HCT116 (cell line): ENCODE measurements around the gene RXYLT1. TPM values are rescaled to one million over a fixed set of nuclear protein-coding genes. Genes with fewer than 3 reads are reported as not detected.

ENCODE experiments used
- ATAC-seq: fragments of 200-7000 bp; cut with Tn5 transposase; 2 replicates; pipeline ENCODE4 v1.9.1; 2020; ENCODE audit warnings: mild to moderate bottlenecking, moderate library complexity
- BruUV-seq: library from RNA; stranded (reverse); fragments of 400-500 nt; replicated peaks from 2 replicates; lab custom pipeline; 2021; lab: Mats Ljungman, UMichigan
- CTCF ChIA-PET: fragments of 300-600 bp; sonication (Branson Sonifier 250); formaldehyde crosslinking; loops from one replicate; lab custom pipeline; 2021; ENCODE audit warnings: antibody characterized with exemption; lab: Charles Lee
- POLR2A ChIA-PET: fragments of 300-600, 350-600 bp; sonication (Branson Sonifier 250); formaldehyde crosslinking; loops from one replicate; lab custom pipeline; 2021; ENCODE audit warnings: antibody characterized with exemption; lab: Charles Lee
- RAD21 ChIA-PET, 2 experiments: fragments of 300-600 bp; sonication (Branson Sonifier 250); formaldehyde crosslinking; loops; one replicate each; lab custom pipeline; 2023; ENCODE audit warnings: low total read pairs in 2 of 2; ENCODE audit not compliant: uncharacterized antibody in 2 of 2, unreplicated experiment in 2 of 2, low non-redundant PET in 1 of 2; lab: Charles Lee
- DNase-seq: peaks from one replicate; pipeline ENCODE4 v3.0.0-alpha.2; 2010; ENCODE audit warnings: low read depth, low spot score
- H2AFZ ChIP-seq: fragments of 200-600 bp; shearing (Covaris generic), sonication (generic); 2 replicates; pipeline ENCODE4 v1.6.1; 2017; ENCODE audit warnings: low read depth, mixed run types, mixed read lengths, antibody characterized with exemption, low read length; ENCODE audit not compliant: poor library complexity, severe bottlenecking
- H3K27ac ChIP-seq: 2 replicates; pipeline ENCODE4 v1.5.1; 2012; ENCODE audit warnings: low read depth, low read length
- H3K27me3 ChIP-seq: fragments of 200-600 bp; sonication (generic); 2 replicates; pipeline ENCODE4 v1.6.1; 2016; ENCODE audit warnings: mixed run types, low read length, mixed read lengths; ENCODE audit not compliant: insufficient read depth
- H3K36me3 ChIP-seq, 2 experiments: fragments of 200-500 bp in 1 of 2; fragments of 200-600 bp in 1 of 2; sonication (Bioruptor generic) in 1 of 2; sonication (generic) in 1 of 2; 2 replicates each; pipeline versions ENCODE4 v1.5.1 to v1.6.1; 2014 to 2016; ENCODE audit warnings: low read length in 2 of 2, inconsistent platforms in 1 of 2, mixed read lengths in 1 of 2, mixed run types in 1 of 2; ENCODE audit not compliant: insufficient read depth in 2 of 2, control insufficient read depth in 1 of 2
- H3K4me1 ChIP-seq, 2 experiments: fragments of 200-600 bp in 1 of 2; sonication (generic) in 1 of 2; 2 replicates each; pipeline versions ENCODE4 v1.5.1 to v1.6.1; 2012 to 2017; ENCODE audit warnings: low read length in 2 of 2, inconsistent platforms in 1 of 2, mild to moderate bottlenecking in 1 of 2, mixed read lengths in 1 of 2, mixed run types in 1 of 2, moderate library complexity in 1 of 2; ENCODE audit not compliant: insufficient read depth in 2 of 2, control insufficient read depth in 1 of 2
- H3K4me2 ChIP-seq: fragments of 200-600 bp; sonication (generic); 2 replicates; pipeline ENCODE4 v1.6.1; 2017; ENCODE audit warnings: mixed run types, low read length, mixed read lengths
- H3K4me3 ChIP-seq, 2 experiments: fragments of 200-600 bp in 1 of 2; sonication (generic) in 1 of 2; replicated peaks in 1 of 2; 2 replicates each; pipeline ENCODE4 v1.5.1; 2011 to 2016; ENCODE audit warnings: low read length in 2 of 2, control low read depth in 1 of 2, low read depth in 1 of 2, mild to moderate bottlenecking in 1 of 2, mixed read lengths in 1 of 2, mixed run types in 1 of 2
- H3K79me2 ChIP-seq: fragments of 200-600 bp; sonication (generic); 2 replicates; pipeline ENCODE4 v1.6.1; 2017; ENCODE audit warnings: mild to moderate bottlenecking, mixed run types, low read length, moderate library complexity, mixed read lengths; ENCODE audit not compliant: insufficient read depth
- H3K9ac ChIP-seq: fragments of 200-600 bp; sonication (generic); 2 replicates; pipeline ENCODE4 v1.6.1; 2016; ENCODE audit warnings: low read length, mixed read lengths
- H3K9me2 ChIP-seq: fragments of 200-600 bp; sonication (generic), shearing (Covaris generic); 2 replicates; pipeline ENCODE4 v1.6.1; 2017; ENCODE audit warnings: mixed run types, mild to moderate bottlenecking, moderate library complexity; ENCODE audit not compliant: insufficient read depth
- H3K9me3 ChIP-seq, 2 experiments: fragments of 200-500 bp in 1 of 2; fragments of 200-600 bp in 1 of 2; sonication (Bioruptor generic) in 1 of 2; sonication (generic) in 1 of 2; 2 replicates each; pipeline ENCODE4 v1.6.1; 2014 to 2017; ENCODE audit warnings: low read length in 2 of 2, mixed read lengths in 2 of 2, inconsistent platforms in 1 of 2, low read depth in 1 of 2, mild to moderate bottlenecking in 1 of 2, mixed run types in 1 of 2, moderate library complexity in 1 of 2; ENCODE audit not compliant: control insufficient read depth in 1 of 2, insufficient read depth in 1 of 2
- H4K20me1 ChIP-seq: fragments of 200-600 bp; sonication (generic), shearing (Covaris generic); 2 replicates; pipeline ENCODE4 v1.6.1; 2017; ENCODE audit warnings: mixed run types, mild to moderate bottlenecking, moderate library complexity; ENCODE audit not compliant: insufficient read depth
- CBX3 ChIP-seq: IDR thresholded peaks from 2 replicates; pipeline ENCODE4 v1.6.1; 2012; ENCODE audit warnings: low read depth
- EZH2phosphoT487 ChIP-seq: fragments of 200-600 bp; IDR thresholded peaks from 2 replicates; pipeline ENCODE4 v1.6.1; 2018; ENCODE audit warnings: antibody characterized with exemption, borderline replicate concordance
- POLR2AphosphoS5 ChIP-seq: IDR thresholded peaks from 2 replicates; pipeline ENCODE4 v1.6.1; 2011; ENCODE audit warnings: mild to moderate bottlenecking, low read depth, low read length, moderate library complexity
- RAD21 ChIP-seq: IDR thresholded peaks from 2 replicates; pipeline ENCODE4 v1.6.1; 2012; ENCODE audit warnings: low read depth, mild to moderate bottlenecking
- TCF7L2 ChIP-seq: IDR thresholded peaks from 2 replicates; pipeline ENCODE4 v1.7.0; 2011; ENCODE audit warnings: borderline replicate concordance, inconsistent platforms; ENCODE audit not compliant: insufficient read depth, insufficient read length; ENCODE audit errors: extremely low read depth
- ZBTB33 ChIP-seq: IDR thresholded peaks from 2 replicates; pipeline ENCODE4 v1.6.1; 2011; ENCODE audit warnings: mild to moderate bottlenecking, low read length, moderate library complexity; ENCODE audit not compliant: insufficient replicate concordance; ENCODE audit errors: extremely low read depth
- ZFX ChIP-seq: fragments of 450-650 bp; IDR thresholded peaks from 2 replicates; pipeline ENCODE4 v1.6.1; 2017
- ZNF274 ChIP-seq: fragments of 200-500 bp; sonication (Bioruptor generic); IDR thresholded peaks from 2 replicates; pipeline ENCODE4 v1.6.1; 2014; ENCODE audit warnings: mild to moderate bottlenecking, low read depth, low read length, inconsistent platforms
- intact Hi-C: fragments of 100-400 bp; cut with micrococcal nuclease; formaldehyde crosslinking; loops from 2 replicates; pipeline ENCODE4 v1.10.0; 2022
- total RNA-seq: library from RNA; stranded (reverse); gene quantifications from one replicate; pipeline ENCODE4 v1.2.1, GENCODE V29; 2021; ENCODE audit not compliant: unreplicated experiment

The RXYLT1 gene
- total RNA-seq, 1 experiment from 2014 or later, result 23.0 TPM

- H3K36me3 ChIP-seq, result no peaks in the 10 kb centered on the region
- H2AFZ ChIP-seq, result no peak overlapping the region
- no peak for TF ChIP-seq TCF7L2
- TF ChIP-seq EZH2phosphoT487, result no peak
- no peak for TF ChIP-seq POLR2AphosphoS5
- no peak for TF ChIP-seq RAD21
- TF ChIP-seq ZFX, result no peak
- TF ChIP-seq ZBTB33, result no peak
- no peak for TF ChIP-seq ZNF274
- TF ChIP-seq CBX3, result no peak
- H4K20me1 ChIP-seq, result no peaks in the 10 kb centered on the region
- ChIA-PET POLR2A (no interaction called here), RAD21 (no interaction called here), CTCF (interaction anchor here (0.6 kb wide), 1 partner anchor 23 kb away, joined by 3 read pairs; no protein-coding TSS in a partner anchor)
- H3K9me2 ChIP-seq, result no peaks in the 10 kb centered on the region
- H3K4me2 ChIP-seq, result no peak overlapping the region
- H3K9ac ChIP-seq, result no peak overlapping the region
- ATAC-seq (no peak), DNase-seq (no peak)
- intact Hi-C loops, result loop anchor here (10.0 kb wide), 1 partner anchor 125 kb away; no protein-coding TSS in a partner anchor
- peaks cover 99% of the 10 kb centered on the region for H3K79me2 ChIP-seq
- no TSS peak for BruUV-seq
- peaks cover 5 to 21% of the 10 kb centered on the region in 2 experiments; a peak in 3 of 4 replicates for H3K4me1 ChIP-seq
- no peak overlapping the region for H3K27ac ChIP-seq
- no peaks in the 10 kb centered on the region for H3K9me3 ChIP-seq
- H3K27me3 ChIP-seq, result no peaks in the 10 kb centered on the region
- no peak overlapping the region for H3K4me3 ChIP-seq
These were observed 69.9 kb downstream of the RXYLT1 start for GRCh38 chr12:63849641-63850040.
